ENCODE data around the gene TRIM45.

DNA sequence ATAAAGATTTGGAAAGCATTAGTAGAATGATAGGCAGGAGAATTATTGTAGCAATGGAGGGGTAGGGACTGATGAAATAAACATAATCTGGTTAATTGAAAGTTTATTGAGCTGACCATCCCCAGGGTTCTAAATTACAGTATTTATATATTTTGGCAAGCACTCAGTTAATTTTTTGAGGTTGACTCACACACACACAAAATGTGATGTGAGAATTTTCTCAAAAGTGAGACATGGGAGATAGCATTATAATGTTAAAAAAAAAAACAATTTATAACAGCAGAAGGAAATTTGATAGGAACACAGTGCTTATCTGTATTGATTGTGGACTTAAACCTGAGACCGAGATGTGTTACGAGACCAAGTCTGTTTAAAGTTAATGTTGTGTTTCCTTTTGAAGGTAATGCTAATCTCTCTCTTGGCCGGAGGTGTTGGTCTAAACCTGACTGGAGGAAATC lies 24.6 kb downstream of the TRIM45 start:
- TF ChIP-seq POLR2AphosphoS5 (IDR thresholded peaks at IDR 0.05; ENCODE audit: low read depth, low read length) (no peak), SPI1 (IDR thresholded peaks at IDR 0.05; ENCODE audit: low read depth, low read length) (no peak)

Data from GM12891 (cell line).